SK-N-SH treated with all-trans-retinoic acid at 6 μM for 48 hours (cell line): Measurements from ENCODE around the gene CYP11A1.

Source experiments
- ATAC-seq: fragments of 200-7000 bp; cut with Tn5 transposase; 3 replicates; pipeline ENCODE4 v1.9.1; 2020; ENCODE audit warnings: mild to moderate bottlenecking, moderate library complexity
- BACH2 ChIP-seq: fragments of 250-450 bp; sonication (Bioruptor Pico); IDR thresholded peaks from 2 replicates; pipeline ENCODE4 v1.9.0; 2021; ENCODE audit warnings: mild to moderate bottlenecking, borderline replicate concordance
- CREB5 ChIP-seq: fragments of 250-450 bp; sonication (Bioruptor Pico); IDR thresholded peaks from 2 replicates; pipeline ENCODE4 v1.5.1; 2020; ENCODE audit warnings: low read depth, mild to moderate bottlenecking, moderate library complexity
- CSDC2 ChIP-seq: fragments of 250-450 bp; sonication (Bioruptor Pico); IDR thresholded peaks from 2 replicates; pipeline ENCODE4 v1.5.0; 2020; ENCODE audit warnings: mild to moderate bottlenecking, moderate library complexity
- CSRNP3 ChIP-seq: fragments of 250-450 bp; sonication (Bioruptor Pico); IDR thresholded peaks from 2 replicates; pipeline ENCODE4 v1.5.1; 2021; ENCODE audit warnings: mild to moderate bottlenecking, moderate library complexity
- ESRRG ChIP-seq: fragments of 250-450 bp; sonication (Bioruptor Pico); IDR thresholded peaks from 2 replicates; pipeline ENCODE4 v1.6.1; 2021; ENCODE audit warnings: mild to moderate bottlenecking
- GLIS3 ChIP-seq: fragments of 250-450 bp; sonication (Bioruptor Pico); IDR thresholded peaks from 2 replicates; pipeline ENCODE4 v1.5.0; 2020; ENCODE audit warnings: mild to moderate bottlenecking, moderate library complexity
- OSR1 ChIP-seq: fragments of 250-450 bp; sonication (Bioruptor Pico); IDR thresholded peaks from 2 replicates; pipeline ENCODE4 v1.8.0; 2022; ENCODE audit warnings: moderate library complexity, mild to moderate bottlenecking, inconsistent platforms
- PATZ1 ChIP-seq: fragments of 250-450 bp; sonication (Bioruptor Pico); IDR thresholded peaks from 2 replicates; pipeline ENCODE4 v1.8.0; 2020; ENCODE audit warnings: mild to moderate bottlenecking, moderate library complexity, borderline replicate concordance
- POU6F1 ChIP-seq: fragments of 250-450 bp; sonication (Bioruptor Pico); IDR thresholded peaks from 2 replicates; pipeline ENCODE4 v1.8.0; 2021; ENCODE audit warnings: low read depth, mild to moderate bottlenecking, moderate library complexity, borderline replicate concordance
- PPARA ChIP-seq: fragments of 250-450 bp; sonication (Bioruptor Pico); IDR thresholded peaks from 2 replicates; pipeline ENCODE4 v1.5.0; 2020; ENCODE audit warnings: mild to moderate bottlenecking, borderline replicate concordance
- RARB ChIP-seq: fragments of 250-450 bp; sonication (Bioruptor Pico); IDR thresholded peaks from 2 replicates; pipeline ENCODE4 v1.8.0; 2021; ENCODE audit warnings: mild to moderate bottlenecking, moderate library complexity
- SNAI2 ChIP-seq: fragments of 250-450 bp; sonication (Bioruptor Pico); IDR thresholded peaks from 2 replicates; pipeline ENCODE4 v1.5.0; 2020; ENCODE audit warnings: mild to moderate bottlenecking, moderate library complexity
- TCF4 ChIP-seq: fragments of 250-450 bp; sonication (Bioruptor Pico); IDR thresholded peaks from 2 replicates; pipeline ENCODE4 v1.8.0; 2021; ENCODE audit warnings: mild to moderate bottlenecking, moderate library complexity, borderline replicate concordance
- TOX ChIP-seq: fragments of 250-450 bp; sonication (Bioruptor Pico); IDR thresholded peaks from 2 replicates; pipeline ENCODE4 v1.8.0; 2021; ENCODE audit warnings: mild to moderate bottlenecking, moderate library complexity, borderline replicate concordance
- TSHZ2 ChIP-seq: fragments of 250-450 bp; sonication (Bioruptor Pico); IDR thresholded peaks from 2 replicates; pipeline ENCODE4 v1.5.0; 2020; ENCODE audit warnings: mild to moderate bottlenecking, moderate library complexity
- ZC3H10 ChIP-seq: fragments of 250-450 bp; sonication (Bioruptor Pico); IDR thresholded peaks from 2 replicates; pipeline ENCODE4 v1.5.1; 2021; ENCODE audit warnings: mild to moderate bottlenecking, moderate library complexity
- ZFP3 ChIP-seq: fragments of 250-450 bp; sonication (Bioruptor Pico); IDR thresholded peaks from 2 replicates; pipeline ENCODE4 v1.5.0; 2020; ENCODE audit warnings: mild to moderate bottlenecking, moderate library complexity
- ZFP30 ChIP-seq: fragments of 450-650 bp; formaldehyde crosslinking; IDR thresholded peaks from 2 replicates; pipeline ENCODE4 v1.5.0; 2022; ENCODE audit warnings: mild to moderate bottlenecking, moderate library complexity
- ZNF565 ChIP-seq: fragments of 450-650 bp; formaldehyde crosslinking; conservative IDR thresholded peaks from 2 replicates; pipeline ENCODE4 v1.5.0; 2020; ENCODE audit warnings: low read depth, mild to moderate bottlenecking, moderate library complexity
- ZNF70 ChIP-seq: fragments of 450-650 bp; formaldehyde crosslinking; IDR thresholded peaks from 2 replicates; pipeline ENCODE4 v1.5.0; 2020; ENCODE audit warnings: mild to moderate bottlenecking, moderate library complexity
- ZNF8 ChIP-seq: fragments of 450-650 bp; formaldehyde crosslinking; IDR thresholded peaks from 2 replicates; pipeline ENCODE4 v1.5.0; 2020; ENCODE audit warnings: mild to moderate bottlenecking, moderate library complexity

The CYP11A1 gene

GRCh38 chr15:74413350-74414080 lies 46.1 kb upstream of the CYP11A1 start:
- ATAC-seq: no peak
- no peak for TF ChIP-seq OSR1 (CRISPR knock-in tag)
- no peak for TF ChIP-seq ZFP30 (CRISPR knock-in tag)
- no peak for TF ChIP-seq CSDC2
- TF ChIP-seq ZNF8: no peak
- TF ChIP-seq TOX (CRISPR knock-in tag): no peak
- TF ChIP-seq BACH2 (CRISPR knock-in tag): no peak
- no peak for TF ChIP-seq PPARA
- TF ChIP-seq CREB5 (CRISPR knock-in tag): no peak
- TF ChIP-seq SNAI2: no peak
- no peak for TF ChIP-seq TCF4 (CRISPR knock-in tag)
- no peak for TF ChIP-seq POU6F1 (CRISPR knock-in tag)
- no peak for TF ChIP-seq CSRNP3 (CRISPR knock-in tag)
- no peak for TF ChIP-seq ZNF70 (CRISPR knock-in tag)
- no peak for TF ChIP-seq RARB (CRISPR knock-in tag)
- TF ChIP-seq ESRRG: no peak
- TF ChIP-seq GLIS3 (CRISPR knock-in tag): no peak
- no peak for TF ChIP-seq PATZ1 (CRISPR knock-in tag)
- no peak for TF ChIP-seq TSHZ2
- no peak for TF ChIP-seq ZNF565
- TF ChIP-seq ZFP3: no peak

GRCh38 chr15:74412159-74412558 lies 44.7 kb upstream of the CYP11A1 start:
- no peak for TF ChIP-seq OSR1 (CRISPR knock-in tag)
- TF ChIP-seq, all 23 proteins: peak for 0
- ATAC-seq: no peak

- no peak for ATAC-seq
- no peak for TF ChIP-seq OSR1 (CRISPR knock-in tag)
- TF ChIP-seq CSRNP3 (CRISPR knock-in tag): no peak
- no peak for TF ChIP-seq GLIS3 (CRISPR knock-in tag)
- TF ChIP-seq ZNF8: no peak
- TF ChIP-seq ESRRG: no peak
- TF ChIP-seq BACH2 (CRISPR knock-in tag): no peak
- no peak for TF ChIP-seq PATZ1 (CRISPR knock-in tag)
- TF ChIP-seq ZNF70 (CRISPR knock-in tag): no peak
- TF ChIP-seq RARB (CRISPR knock-in tag): no peak
- TF ChIP-seq TSHZ2: no peak
- TF ChIP-seq ZNF565: no peak
- TF ChIP-seq SNAI2: no peak
- no peak for TF ChIP-seq ZC3H10
- no peak for TF ChIP-seq ZFP3
Observed at GRCh38 chr15:74411686-74412085, 44.2 kb upstream of the CYP11A1 start.
